RCC 7860 (cell line): ENCODE results near the gene LIN28A.

Source experiments
- DNase-seq: peaks from one replicate; pipeline ENCODE4 v3.0.0-alpha.2; 2015; ENCODE audit warnings: low spot score
- FAIRE-seq: peaks from 2 replicates; lab custom pipeline; 2012; peaks lifted over from hg19 to GRCh38; lab: Jason Lieb, UNC

LIN28A gene

DNA sequence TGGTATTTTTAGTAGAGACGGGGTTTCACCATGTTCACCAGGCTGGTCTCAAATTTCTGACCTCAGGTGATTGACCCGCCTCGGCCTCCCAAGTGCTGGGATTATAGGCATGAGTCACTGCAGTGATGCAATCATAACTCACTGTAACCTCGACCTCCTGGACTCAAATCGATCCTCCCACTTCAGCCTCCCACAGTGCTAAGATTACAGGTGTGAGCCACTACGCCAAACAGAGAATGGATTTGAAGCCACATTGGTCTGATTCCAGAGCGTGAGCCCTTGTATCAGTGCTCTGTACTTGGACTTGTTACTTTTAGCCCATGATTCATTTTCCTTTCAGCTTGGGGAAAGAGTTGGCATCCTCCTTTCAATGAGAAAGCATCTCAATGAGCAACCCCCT lies 23.2 kb upstream of the LIN28A start:
- peak; percentile 82 for DNase-seq
- FAIRE-seq, result peak; percentile 64

DNA sequence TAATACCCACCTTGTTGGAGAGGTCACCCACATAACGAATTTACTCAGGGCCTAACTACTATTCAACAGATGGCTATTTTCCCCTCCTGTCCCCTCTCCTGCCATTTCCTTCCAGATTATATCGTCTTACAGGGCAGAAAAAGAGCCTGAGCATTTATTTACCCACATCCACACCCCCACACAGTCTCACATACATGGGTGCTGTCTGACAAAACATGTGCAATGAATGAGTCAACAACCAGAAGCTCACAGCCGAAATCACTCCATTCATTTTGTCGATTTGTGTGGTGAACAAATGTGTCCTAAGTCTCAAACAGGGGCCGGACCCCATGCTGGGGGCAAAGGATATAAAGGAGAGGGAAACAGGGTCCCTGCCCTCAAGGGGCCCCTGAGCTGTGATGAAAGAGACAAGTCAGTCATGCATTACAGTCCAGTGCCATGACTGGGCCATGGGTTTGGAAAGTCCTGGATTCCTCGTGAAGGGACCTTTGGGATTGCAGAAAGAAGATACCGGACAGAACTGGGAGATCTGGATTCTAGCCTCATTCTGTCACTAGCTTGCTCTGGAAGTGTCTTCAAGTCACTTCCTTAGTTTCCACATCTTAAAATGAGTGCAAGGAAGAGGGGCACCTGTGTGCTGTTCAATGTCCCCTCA lies 21.7 kb upstream of the LIN28A start:
- no peak for FAIRE-seq
- peak; percentile 10 for DNase-seq

DNA sequence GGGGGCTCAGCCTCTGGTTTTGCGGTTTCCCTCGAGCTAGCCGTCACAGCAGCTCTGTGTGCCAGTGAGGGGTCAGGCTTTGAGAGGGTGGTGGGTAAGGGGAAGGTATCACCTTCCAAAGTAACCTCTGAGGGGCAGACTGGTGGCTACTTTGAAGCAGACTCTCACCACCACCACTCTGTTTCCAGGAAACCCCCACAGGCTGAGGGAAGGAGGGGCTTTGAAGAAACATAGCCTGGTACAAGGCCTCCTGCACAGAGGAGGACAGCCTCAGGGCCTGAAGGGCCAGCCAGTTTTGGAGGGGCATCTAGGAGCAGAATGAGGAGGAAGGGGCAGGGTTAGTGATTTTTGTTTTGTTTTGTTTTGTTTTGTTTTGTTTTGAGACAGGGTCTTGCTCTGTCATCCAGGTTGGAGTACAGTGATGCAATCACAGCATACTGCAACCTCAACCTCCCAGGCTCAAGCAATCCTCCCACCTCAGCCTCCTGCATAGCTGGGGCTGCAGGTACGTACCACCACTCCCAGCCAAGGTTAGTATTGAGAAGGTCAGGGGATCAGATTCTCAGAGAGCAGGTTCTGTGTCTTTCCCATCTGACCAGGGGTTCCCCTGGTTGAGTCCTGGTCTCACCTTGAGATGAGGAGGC lies 20.9 kb upstream of the LIN28A start:
- no peak for DNase-seq
- FAIRE-seq, result no peak

DNA sequence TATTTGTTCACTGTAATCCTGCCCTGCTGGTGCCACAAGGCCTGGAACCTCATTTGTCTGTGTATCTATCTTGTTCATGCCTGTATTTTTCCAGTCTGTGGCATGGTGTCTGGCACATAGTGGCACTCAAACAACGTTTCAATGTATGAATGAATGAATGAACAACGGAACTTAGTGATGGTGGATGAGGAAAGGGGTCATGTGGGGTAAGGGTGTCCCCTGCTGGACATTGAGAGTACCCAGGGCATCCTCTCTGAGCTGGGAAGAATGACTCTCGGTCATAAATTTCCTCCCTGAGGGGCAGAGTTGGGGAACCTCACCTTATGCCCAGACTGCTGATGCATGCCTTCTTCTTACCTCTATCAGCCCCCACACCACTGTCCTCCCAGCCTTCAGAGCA lies 19.2 kb upstream of the LIN28A start:
- no peak for FAIRE-seq
- peak; percentile 34 for DNase-seq

DNA sequence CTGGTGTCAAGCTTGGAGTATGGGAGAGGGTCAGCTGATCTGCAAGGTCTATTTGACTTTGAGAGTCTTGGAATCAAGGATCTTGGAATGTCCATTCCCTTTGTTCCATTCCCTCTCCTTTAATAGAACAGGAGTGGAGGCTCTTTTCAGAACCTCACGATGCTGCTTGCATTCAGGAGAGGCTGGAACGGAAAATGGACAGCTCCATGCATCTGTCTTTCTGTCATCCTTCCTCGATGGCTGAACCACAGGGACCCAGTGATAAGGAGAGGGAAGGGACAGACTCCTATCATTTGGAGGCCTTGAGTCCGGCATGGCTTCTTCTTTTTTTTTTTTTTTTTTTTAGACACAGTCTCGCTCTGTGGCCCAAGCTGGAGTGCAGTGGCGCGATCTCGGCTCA lies 14.9 kb upstream of the LIN28A start:
- no peak for FAIRE-seq
- DNase-seq, result no peak

DNA sequence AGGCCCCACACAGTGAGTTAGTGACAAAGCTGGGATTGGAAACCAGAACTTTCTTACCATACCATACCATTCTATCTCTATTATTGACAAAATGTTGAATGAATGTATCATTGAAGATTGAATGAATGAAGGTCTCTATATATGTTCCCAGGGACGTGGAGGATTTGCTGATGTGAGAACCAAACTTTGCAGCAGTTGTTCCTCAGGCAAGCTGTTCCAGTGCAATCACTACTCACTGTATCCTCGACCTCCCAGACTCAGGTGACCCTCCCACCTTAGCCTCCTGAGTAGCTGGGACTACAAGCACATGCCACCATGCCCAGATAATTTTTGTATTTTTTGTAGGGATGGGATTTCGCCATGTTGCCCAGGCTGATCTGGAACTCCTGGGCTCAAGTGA lies 11.6 kb upstream of the LIN28A start:
- FAIRE-seq (no peak), DNase-seq (no peak)

DNA sequence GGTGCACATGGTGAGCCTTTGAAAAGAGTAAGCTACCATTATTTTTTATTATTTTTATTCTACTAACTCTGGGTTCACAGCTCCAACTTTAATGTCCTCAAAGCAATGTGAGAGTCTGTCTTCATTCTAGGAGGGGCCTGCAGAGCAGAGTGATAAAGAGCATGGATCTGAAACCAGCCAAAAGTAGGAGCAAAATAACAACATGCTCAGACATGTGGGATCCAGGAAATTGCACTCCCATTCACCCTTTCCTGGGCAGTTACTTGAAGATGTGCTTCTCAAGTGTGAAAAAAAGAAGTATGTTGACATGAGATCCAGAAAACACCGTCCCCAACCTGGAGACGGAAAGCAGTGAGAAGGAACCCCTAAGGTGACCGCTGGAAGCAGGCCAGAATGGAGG lies 8.7 kb upstream of the LIN28A start:
- no peak for FAIRE-seq
- DNase-seq, result no peak

DNA sequence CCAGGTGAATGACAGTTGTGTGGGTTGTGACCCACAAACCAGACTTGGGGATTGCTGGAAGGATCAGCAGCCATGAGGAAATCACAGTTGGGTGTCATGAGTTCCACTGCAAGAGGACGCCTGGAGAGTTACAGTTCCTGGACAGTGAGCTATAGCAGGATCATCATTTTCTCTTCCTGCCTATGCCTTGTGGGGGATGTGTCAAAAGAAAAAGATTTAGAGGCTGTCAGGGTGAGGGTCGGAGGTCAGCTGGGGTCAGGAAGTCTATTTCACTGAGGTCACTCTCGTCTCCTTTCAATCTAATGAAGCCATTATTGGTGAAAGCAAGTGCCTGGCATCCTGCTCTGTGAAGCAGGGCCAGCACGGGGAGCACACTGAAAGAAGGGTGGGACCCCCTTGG lies 7.0 kb upstream of the LIN28A start:
- DNase-seq, result no peak
- FAIRE-seq, result no peak

DNA sequence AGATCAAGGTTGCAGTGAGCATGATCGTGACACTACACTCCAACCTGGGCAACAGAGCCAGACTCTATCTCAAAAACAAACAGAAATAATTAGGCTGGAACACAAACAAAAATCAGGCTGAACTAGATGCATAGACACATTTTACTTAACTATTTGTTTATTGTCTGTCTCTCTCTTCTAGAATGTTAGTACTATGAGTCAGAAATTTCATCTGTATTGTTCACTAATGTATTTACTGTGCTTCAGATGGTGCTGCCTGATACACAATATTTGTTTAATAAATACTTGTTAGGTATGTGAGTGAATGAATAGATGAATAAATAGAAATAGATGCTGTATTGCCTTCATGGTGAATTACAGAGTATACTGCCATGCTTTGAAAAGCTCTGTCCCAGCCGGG lies 6.0 kb upstream of the LIN28A start:
- DNase-seq, result no peak
- FAIRE-seq, result no peak

DNA sequence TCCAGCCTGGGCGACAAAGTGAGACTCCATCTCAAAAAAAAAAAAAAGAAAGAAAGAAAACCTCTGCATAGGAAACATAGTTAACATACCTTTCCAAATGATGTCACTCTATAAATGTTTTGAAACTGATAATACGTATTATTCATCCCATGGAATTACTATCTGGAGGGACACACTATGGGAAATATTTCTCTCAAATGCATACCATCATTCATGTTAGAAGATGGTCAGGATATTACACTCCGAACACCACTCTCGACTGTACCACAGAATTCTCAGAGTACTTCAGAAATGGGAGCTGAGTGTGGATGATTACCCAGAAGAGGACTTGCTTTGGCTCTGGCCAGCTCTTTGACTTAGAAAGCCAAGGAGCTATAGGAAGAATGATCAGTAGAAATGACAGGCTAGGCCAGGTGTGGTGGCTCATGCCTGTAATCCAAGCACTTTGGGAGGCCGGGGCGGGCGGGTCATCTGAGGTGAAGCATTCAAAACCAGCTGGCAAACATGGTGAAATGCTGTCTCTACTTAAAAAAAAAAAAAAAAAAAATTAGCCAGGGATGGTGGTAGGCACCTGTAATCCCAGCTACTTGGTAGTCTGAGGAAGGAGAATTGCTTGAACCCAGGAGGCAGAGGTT lies 5.2 kb upstream of the LIN28A start:
- FAIRE-seq (no peak), DNase-seq (no peak)

DNA sequence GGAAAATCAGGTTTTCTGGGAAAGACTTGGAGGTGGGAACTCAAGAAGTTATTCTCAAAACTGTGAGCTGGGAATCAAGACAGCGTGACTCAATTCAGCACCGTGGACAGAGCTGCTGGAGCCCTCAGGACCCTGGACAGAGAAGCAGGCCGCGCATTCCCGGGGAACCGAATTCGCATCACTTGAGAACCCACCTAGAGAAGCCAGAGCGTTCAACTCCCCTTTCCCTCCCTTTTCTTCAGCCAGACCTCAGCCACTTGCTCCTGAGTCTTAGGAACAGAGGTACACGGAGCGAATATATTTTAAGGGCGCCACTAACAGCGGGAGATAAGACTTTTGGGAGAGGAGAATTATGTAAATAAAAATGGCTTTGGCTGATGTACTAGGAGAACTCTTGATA lies 2.0 kb upstream of the LIN28A start:
- DNase-seq, result peak; percentile 41
- FAIRE-seq, result no peak

DNA sequence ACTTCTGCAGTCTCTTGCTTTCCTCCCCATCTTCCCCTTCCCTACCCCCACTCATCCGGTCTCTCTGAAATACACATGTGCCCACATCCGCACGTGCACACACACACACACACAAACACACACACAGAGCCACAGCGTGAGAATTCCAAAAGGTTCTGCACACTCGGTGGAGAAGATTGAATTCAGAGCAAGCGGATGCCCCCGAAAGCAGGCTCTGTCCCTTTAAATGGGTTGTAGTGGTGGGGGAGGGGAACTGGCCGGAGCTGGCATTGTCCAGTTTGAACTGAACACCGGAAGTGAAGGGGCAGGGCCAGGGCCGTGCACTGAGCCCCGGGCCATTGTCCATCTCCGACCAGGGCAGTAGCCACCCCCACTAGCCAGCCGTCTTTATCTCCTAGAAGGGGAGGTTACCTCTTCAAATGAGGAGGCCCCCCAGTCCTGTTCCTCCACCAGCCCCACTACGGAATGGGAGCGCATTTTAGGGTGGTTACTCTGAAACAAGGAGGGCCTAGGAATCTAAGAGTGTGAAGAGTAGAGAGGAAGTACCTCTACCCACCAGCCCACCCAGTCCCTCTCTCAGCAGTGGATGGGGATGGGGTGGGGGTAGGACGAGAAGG lies 1.3 kb upstream of the LIN28A start:
- FAIRE-seq, result no peak
- DNase-seq, result no peak

DNA sequence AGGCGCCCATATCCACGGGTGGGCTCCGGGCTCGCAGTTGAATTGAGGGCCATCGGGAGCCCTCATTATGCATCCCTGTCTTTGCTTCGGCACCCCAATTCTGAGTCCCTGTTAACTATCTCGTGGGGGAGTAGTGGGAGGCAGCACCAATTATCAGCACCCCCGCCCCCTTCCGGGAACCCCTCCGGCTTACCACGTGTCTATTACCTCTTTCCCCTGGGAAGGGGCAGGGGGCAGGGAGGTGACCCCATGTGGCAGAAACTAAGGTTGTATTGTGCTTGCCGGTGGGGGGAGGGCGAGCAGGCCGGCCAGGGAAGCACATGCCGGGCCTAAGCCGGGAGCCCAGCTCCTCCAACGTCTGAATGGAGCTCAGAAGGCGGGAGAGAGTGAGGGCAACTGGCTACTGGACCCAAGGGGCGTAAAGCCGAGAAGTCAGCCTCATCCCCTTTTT lies 1.0 kb downstream of the LIN28A start:
- DNase-seq (no peak), FAIRE-seq (no peak)

DNA sequence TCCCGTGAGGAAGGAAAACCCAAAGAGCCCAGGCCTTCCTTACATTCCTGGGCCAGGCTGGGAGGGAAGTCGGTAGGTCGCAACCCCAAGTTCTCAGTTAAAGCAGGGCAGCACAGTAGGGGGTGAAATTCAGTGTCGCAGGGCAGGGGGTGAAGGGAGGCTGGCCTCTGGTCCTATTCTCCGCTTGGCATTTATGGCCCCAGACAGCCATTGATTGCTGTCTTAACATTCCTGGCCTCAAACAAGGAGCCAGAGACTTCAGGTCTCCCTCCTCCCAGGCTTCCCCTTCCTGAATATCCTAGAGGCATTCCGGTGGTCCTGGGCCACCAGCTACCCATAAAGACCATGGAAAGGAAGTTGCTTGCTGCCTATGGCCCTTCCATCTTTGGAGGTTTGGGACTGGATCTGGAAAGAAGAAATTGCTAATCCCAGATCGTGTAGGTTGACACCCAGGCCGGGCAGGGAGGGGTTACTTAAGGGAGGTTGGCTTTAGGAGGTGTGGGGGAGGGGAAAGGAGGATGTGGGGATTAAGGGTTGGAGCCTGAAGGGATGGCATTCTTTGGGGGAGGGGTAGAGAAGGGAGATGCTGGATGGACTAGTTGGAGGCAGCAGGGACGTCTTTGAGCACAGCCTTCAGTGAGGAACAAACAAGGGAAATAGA lies 1.7 kb downstream of the LIN28A start:
- FAIRE-seq, result no peak
- DNase-seq, result no peak

DNA sequence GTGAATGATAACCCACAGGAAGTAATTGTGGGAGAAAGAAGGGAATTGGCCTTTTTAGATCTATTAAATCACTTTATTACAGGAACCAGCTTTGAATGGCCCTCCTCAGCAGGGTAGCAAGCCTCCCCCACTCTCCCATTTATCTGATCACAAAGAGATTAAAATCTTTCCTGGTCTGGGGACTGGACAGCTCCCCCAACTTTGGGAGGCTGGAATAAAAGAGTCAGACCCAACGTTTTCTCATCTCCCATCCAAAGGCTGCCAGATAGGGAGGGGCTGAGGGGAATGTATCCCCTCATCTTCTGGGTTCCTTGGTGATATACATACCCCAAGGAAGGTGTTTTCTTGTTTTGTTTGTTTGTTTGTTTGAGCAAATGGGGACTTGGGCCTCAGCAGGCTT lies 2.4 kb downstream of the LIN28A start:
- FAIRE-seq (no peak), DNase-seq (no peak)

DNA sequence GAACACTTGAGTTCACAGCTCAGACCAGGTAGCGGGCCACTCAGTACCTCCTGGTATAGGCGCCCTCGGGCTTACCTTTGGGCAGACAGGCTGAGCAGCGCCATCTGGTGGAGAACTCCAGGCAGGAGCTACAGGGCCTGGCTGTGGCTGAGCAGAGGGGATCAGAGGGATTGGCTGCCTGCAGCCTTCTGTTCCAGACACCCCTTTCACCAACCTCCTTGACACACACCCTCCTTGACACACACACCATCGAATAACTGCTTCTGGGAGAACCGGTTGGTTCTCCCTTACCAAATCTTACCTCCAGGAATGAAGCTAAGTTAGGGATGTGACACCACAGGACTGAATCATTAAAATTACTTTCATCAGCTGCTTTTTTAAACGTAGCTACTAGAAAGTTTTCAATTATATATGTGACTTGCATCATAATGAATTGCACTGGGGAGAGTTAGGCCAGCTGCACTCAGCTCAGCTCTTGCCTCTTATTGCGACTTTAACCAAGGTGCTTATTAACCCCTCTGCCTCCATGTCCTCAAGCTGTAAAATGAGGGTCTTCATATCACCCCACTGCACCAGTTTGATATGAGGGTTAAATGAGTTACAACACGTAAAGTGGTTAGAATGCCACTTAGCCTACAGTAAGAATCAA lies 6.6 kb downstream of the LIN28A start:
- DNase-seq, result peak; percentile 46
- FAIRE-seq, result no peak

DNA sequence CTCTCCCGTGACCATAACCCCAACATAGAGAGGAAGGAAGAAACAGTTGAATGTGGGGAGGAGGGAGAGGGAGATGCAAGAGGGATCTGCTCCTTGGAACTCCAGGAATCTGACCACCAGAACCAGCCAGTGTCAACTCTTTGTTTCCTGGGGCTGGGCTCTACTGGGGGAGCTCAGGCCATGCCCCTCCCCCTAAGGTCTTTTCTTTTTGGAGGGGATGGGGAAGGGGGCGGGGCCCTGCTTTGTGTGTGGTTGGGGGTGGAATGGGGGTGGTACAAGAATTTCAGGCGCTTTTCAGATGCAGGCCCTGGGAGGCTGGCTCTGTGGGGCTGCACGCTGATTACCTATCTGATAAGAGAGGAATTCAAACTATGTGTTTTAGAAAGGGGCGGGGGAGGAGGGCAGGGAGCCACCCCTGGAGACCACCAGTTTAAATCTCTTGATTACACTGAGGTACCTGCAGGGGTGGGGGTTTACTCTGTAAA lies 8.3 kb downstream of the LIN28A start:
- no peak for DNase-seq
- FAIRE-seq, result no peak

DNA sequence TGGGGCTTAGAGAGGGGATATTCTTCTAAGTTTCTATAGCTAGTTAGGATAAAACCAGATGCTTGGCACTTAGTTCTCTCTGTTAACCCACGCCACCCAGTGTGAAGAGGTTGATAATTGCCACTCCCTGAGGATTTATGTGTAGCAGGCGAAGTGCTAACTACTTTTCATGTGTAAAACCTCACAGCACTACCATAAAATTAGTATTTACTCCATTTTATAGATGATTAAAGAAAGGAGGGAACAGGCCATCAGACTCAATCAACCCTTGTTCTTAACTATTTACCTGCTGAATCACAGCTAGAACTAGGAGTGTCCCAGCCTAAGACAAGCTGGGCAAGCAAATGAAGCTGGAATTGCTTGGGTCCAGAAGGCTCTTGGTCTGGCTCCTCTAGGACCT lies 8.9 kb downstream of the LIN28A start:
- FAIRE-seq, result no peak

DNA sequence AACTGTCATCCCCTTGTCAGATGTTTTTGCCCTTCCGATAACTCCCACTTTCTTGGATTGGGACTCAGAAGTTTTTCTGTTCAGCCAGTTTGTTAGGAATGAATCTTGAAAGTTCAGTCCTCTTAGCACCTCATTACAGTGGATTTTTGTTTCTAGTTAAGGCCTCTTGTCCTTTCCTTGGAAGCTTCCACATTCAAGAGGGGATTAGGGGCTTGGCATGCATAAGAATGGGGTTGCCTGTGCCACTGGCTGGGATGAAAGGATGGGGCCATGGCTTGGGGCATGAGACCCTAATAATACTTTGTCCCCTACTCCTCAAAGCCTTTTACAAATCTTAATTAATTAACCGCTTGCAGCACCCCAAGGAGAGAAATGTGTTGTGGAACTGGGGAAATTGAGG lies 19.1 kb downstream of the LIN28A start:
- DNase-seq (no peak), FAIRE-seq (no peak)

More for the DNA sequence above, 8.9 kb downstream of the LIN28A start:
- DNase-seq, result no peak

DNA sequence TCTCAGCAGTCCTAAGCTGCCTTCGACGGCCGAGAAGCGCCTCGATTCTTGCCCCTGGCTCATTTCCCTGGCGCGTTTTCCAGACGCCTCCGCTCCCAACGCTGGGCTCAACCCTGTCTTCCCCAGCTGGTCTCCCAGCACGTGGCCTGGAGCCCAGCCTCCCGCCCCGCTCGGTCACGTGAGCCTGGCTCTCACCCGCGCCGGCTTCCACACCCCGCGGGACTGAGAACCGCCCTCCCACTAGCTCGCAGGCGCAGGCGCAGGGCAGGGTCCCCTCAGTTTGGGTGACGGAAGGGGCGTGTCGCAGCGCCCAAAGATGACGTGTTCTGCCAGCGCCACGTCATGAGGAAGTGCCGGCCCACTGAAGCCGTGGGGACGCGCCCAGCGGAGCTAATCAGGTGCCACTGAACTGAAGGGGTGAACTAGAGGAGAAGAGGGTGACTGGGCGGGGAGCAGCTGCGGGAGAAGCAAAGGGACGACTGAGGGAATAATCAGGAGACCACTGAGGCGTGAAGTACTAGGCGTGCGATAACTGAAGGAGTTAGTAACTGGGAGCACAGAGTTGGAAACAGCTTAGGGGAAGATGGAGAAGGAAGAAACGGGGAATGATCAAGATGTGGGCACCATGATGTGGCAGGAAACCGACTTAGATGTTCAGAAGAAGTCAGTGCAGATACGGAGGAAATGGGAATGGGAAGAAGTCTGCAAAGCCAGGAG lies 21.5 kb downstream of the LIN28A start, which contains the start of gene DHDDS:
DHDDS (plus strand) TSS at position 343 of the 717 bp plus-strand sequence. CDS start 625 bp downstream, outside the sequence.
- DNase-seq, result peak; percentile 93
- FAIRE-seq, result peak; percentile 75
